LNCaP clone FGC (cell line): Measurements from ENCODE around the gene PTPRH.
"Not testable (repeated sequence)": the region's sequence is repeated elsewhere in the genome, so short reads cannot be mapped to it uniquely, and the experiment has no call there.

ENCODE experiments used
- DNase-seq: peaks from one replicate; pipeline ENCODE4 v3.0.0-alpha.2; 2011; ENCODE audit warnings: low read depth
- H3K4me3 ChIP-seq: 2 replicates; pipeline ENCODE4 v1.5.1; 2011; ENCODE audit warnings: mild to moderate bottlenecking, low read depth, low read length, control low read depth
- CTCF ChIP-seq: IDR thresholded peaks from 2 replicates; pipeline ENCODE4 v1.5.1; 2012; ENCODE audit warnings: mild to moderate bottlenecking; ENCODE audit not compliant: control insufficient read depth, insufficient read depth; ENCODE audit errors: extremely low read depth

Gene PTPRH

GRCh38 chr19:55172741-55173140, 36.6 kb downstream of the PTPRH start:
- no peak for DNase-seq
- H3K4me3 ChIP-seq, result no peak overlapping the region
- no peak for TF ChIP-seq CTCF

GRCh38 chr19:55172318-55172717, 37.0 kb downstream of the PTPRH start:
- DNase-seq, H3K4me3 ChIP-seq: not testable (repeated sequence)

GRCh38 chr19:55171440-55171839, 37.9 kb downstream of the PTPRH start:
- no peak overlapping the region for H3K4me3 ChIP-seq
- DNase-seq, result no peak
- TF ChIP-seq CTCF, result no peak

- TF ChIP-seq CTCF, result no peak
- H3K4me3 ChIP-seq, result no peak overlapping the region
- no peak for DNase-seq
Observed at GRCh38 chr19:55169136-55169535, 40.2 kb downstream of the PTPRH start.

DNA sequence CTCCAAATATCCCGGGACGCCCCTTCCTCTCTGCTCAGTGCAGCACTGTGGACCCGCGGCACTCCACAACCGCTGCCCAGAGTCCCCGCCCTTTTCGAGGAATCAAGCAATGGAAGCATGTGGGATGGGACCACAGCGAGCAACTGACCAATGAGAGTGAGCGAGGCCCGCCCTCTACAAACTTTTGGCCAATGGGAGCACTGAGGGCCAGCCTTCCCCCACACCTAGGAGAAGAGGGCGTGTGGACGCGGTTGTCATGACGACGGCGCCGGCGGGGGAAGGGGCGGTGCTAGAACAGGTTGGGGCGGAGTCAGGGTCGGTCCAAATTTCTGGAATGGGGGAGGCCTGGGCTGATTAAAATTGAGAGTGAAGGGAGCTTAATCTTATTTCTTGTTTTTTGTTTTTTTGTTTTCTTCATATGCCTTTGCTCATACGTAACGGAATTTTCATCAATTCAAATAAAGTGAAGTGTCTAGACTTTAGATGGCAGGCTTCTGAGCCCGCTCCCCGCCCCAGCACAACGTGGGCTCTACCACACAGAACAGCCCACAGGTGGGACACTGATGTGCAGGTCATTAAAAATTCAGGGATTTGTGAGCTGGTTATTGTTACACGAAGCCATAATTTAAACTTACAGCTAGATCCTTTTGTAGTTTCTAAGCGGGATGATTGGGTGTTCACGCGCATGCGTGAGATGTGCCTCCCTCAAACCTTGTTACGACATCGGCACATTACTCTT, 42.6 kb downstream of the PTPRH start, which contains the start of gene DNAAF3:
Gene DNAAF3, minus strand, starts transcription at position 84 of the 739 bp plus-strand sequence. CDS start 200 bp downstream, outside the sequence.
- peak within 1 kb of the TSS; percentile 59 for H3K4me3 ChIP-seq
- TF ChIP-seq CTCF, result no peak
- DNase-seq, result peak; percentile 95

DNA sequence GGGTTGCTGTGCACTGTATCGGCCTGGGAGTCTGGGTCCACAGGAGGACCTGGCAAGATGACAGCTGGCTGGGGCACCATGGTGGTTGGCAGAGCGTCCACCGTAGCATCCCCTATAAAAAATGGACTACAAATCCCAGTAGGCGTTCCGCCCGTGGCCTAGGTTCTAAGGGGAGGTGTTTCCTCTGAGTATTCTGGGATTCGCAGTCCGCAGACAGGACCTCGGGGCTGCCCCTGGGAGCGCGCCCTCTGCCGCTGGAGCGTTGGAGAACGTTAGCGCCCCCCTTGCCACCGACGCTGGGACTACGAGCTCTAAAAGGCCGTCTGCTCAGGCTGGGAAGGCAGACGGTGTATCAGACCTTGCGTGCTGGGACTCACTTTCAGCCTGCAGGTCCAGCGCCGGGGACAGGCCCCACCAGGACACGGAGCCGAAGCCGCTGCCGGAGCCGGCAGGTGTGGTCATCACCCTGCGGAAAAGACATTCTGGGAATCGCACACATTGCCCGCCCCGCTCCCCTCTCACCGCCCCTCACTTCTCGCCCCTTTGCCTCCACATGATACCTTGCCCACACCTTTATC, 43.3 kb downstream of the PTPRH start:
- TF ChIP-seq CTCF, result peak; percentile 80
- DNase-seq, result peak; percentile 66
- peak overlapping the region; percentile 59 for H3K4me3 ChIP-seq

GRCh38 chr19:55161571-55162322, 47.6 kb downstream of the PTPRH start:
- no peak for TF ChIP-seq CTCF
- no peak for DNase-seq
- no peak overlapping the region for H3K4me3 ChIP-seq
